Epithelial cell of esophagus (primary cell): ENCODE data around the gene SYNPO2.

Experiments
- DNase-seq: peaks from one replicate; pipeline ENCODE4 v3.0.0; 2010; ENCODE audit warnings: low read depth
- H3K4me3 ChIP-seq: 2 replicates; pipeline ENCODE4 v1.5.1; 2011; ENCODE audit warnings: mild to moderate bottlenecking, low read length, control low read depth
- TF ChIP-seq, protein P1 (sequence below): IDR thresholded peaks from 2 replicates; pipeline ENCODE4 v1.5.1; 2011; ENCODE audit warnings: low read depth, mild to moderate bottlenecking, low read length, control low read depth, inconsistent platforms; ENCODE audit not compliant: insufficient read depth; ENCODE audit errors: missing control alignments

Gene SYNPO2

GRCh38 chr4:118846979-118847378, 41.7 kb upstream of the SYNPO2 start:
- H3K4me3 ChIP-seq: no peak overlapping the region
- TF ChIP-seq, protein P1, sequence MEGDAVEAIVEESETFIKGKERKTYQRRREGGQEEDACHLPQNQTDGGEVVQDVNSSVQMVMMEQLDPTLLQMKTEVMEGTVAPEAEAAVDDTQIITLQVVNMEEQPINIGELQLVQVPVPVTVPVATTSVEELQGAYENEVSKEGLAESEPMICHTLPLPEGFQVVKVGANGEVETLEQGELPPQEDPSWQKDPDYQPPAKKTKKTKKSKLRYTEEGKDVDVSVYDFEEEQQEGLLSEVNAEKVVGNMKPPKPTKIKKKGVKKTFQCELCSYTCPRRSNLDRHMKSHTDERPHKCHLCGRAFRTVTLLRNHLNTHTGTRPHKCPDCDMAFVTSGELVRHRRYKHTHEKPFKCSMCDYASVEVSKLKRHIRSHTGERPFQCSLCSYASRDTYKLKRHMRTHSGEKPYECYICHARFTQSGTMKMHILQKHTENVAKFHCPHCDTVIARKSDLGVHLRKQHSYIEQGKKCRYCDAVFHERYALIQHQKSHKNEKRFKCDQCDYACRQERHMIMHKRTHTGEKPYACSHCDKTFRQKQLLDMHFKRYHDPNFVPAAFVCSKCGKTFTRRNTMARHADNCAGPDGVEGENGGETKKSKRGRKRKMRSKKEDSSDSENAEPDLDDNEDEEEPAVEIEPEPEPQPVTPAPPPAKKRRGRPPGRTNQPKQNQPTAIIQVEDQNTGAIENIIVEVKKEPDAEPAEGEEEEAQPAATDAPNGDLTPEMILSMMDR: no peak
- DNase-seq: no peak

DNA sequence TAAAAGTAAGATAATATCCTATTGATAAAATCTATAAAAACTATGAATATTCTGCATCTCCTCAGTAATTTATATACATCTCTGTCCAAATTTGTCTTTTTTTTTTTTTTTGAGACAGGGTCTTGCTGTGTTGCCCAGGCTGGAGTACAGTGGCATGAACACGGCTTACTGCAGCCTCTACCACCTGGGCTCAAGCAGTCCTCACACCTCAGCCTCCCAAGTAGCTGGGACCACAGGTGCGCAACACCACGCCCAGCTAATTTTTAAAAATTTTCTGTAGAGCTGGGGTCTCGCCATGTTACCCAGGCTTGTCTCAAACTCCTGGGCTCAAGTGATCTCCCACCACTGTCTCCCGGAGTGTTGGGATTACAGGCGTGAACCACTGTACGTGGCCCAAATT, 40.4 kb upstream of the SYNPO2 start:
- DNase-seq: no peak
- TF ChIP-seq, protein P1: no peak
- no peak overlapping the region for H3K4me3 ChIP-seq

DNA sequence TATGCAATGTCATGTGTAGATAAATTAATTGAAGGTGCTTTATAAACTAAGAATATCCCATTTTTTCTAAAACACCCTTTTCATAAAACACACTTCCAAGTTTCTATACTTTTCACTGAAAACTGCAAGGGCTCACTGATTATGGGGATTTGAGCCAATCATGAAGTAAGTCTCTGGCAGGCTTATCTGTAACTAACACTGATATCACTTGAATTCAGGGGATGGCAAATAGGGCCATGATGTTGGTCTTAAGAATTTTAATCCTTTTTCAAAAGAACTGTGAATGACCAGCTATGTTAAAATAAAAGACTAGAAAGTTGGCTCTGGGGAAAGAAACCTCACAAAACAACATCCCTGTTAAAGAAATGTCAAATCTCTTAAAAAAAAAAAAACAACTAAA, 39.8 kb upstream of the SYNPO2 start:
- DNase-seq: no peak
- TF ChIP-seq, protein P1: no peak
- H3K4me3 ChIP-seq: no peak overlapping the region

DNA sequence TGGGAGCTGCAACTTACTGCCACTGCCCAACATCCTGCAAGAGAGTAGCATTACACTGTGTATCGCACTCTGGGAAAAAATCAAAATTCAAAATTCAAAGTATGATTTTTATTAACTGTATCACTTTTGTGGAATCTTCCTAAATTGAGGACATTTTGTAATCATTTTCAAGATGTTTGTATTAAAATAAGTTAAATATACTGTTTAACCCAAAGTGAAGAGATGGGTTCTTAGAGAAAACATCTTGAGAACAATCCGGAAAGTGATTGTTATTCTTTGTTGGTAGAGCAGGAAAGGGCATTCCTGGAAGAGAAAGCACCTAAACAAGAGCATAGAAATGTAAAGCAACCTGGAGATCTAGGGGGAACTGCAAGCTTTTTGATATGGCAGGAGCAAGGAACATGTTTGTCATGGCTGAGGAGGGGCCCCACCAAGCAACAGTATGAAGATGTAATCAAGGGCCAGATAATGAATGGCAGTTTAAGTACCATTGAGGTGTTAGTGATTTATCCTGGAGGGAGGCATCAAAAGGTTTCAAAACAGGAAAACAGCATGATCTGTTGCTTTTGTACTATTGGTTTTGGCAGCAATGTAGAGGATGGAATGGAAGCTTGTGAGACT, 38.7 kb upstream of the SYNPO2 start:
- no peak for DNase-seq
- H3K4me3 ChIP-seq: no peak overlapping the region
- TF ChIP-seq, protein P1: no peak

- peak; percentile 33 for DNase-seq
- peak overlapping the region; percentile 36 for H3K4me3 ChIP-seq
Observed at GRCh38 chr4:118850488-118851173, 38.0 kb upstream of the SYNPO2 start.

DNA sequence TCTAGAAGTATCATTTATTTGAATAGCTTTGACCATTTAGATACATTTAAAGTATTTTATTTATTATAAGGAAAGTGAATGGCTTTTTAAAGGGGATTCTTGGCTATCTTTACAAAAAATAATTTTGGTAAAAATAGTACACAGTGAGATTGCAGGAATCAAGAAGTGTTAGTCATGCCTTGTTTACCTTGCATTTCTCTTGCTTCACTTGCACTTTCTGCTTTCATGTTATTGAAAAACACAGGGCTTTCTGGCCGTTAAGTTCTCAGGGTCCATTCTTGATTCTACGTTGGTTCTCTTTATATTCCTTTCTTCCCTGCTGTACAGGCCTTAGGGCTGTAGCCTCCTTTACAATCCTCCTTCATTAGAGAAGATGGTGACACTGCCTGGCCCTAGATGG, 30.9 kb upstream of the SYNPO2 start:
- TF ChIP-seq, protein P1: no peak
- no peak overlapping the region for H3K4me3 ChIP-seq
- DNase-seq: no peak

More at GRCh38 chr4:118850488-118851173, 38.0 kb upstream of the SYNPO2 start:
- TF ChIP-seq, protein P1: no peak

- DNase-seq: no peak
- TF ChIP-seq, protein P1: no peak
- no peak overlapping the region for H3K4me3 ChIP-seq
Observed at GRCh38 chr4:118858779-118859178, 29.9 kb upstream of the SYNPO2 start.
